Measurements from ENCODE around the gene PRKCA. TPM values are rescaled to one million over a fixed set of nuclear protein-coding genes. Genes with fewer than 3 reads are reported as not detected.

PRKCA gene
- total and polyA plus RNA-seq, 2 donors = 15.6 to 24.4 TPM

DNA sequence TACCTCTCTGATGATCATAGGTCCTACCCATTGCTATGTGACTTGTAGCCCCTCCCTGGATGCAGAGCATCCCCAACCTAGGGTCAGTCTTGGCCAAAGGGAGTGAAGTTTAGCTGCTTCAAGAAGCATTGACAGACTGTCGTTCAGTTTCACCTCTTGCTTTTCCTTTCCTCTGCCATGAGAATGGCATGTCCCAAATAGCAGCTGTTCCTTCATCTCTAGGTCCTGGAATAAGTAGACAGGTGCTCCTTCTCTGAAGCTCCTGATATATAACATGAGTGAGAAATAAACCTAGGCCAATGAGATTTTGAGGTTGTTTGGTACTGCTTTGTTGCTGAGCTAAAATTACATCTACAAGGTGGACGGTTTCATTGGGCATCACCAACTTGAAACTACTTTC is 328.0 kb downstream of the PRKCA start:
- H3K36me3 ChIP-seq (ENCODE audit: insufficient read depth) = no peaks in the 10 kb centered on the region
- H3K4me3 ChIP-seq (ENCODE audit: low read depth, low read length) = no peak overlapping the region
- DNase-seq (ENCODE audit: extremely low spot score) = no peak
- H3K27ac ChIP-seq (ENCODE audit: low read depth) = no peak overlapping the region
- WGBS = 95% methylated on average over 2 of the region's 2 CpGs
- H3K4me1 ChIP-seq (ENCODE audit: insufficient read depth) = no peaks in the 10 kb centered on the region

DNA sequence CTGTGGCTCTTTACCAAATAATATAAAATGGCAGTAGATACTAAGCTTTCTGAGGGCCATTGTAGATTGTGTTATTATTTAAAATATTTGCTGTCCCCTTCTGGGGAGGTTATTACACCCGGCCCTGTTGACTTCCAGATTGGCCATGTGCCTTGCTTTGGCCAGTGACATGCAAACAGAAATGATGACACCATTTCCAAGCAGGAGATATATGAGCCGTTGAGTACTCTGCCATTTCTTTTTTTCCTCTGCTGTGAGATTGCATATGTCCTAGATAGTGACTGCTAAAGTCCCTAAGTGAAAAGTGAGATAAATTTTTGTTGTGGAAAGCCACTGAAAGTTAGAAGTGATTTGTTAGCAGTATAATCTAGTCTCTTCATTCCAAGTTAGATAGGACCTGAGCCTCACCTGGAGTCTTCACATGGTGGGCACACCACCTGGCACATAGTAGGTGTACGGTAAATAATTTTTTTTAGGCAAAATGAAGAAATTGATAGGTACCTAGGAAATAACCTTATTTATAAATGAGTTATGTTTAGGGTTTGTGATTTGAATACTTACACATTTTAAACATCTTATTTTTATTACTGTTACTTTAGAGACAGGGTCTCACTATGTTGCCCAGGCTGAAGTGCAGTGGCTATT is 328.5 kb downstream of the PRKCA start:
- H3K36me3 ChIP-seq (ENCODE audit: insufficient read depth) = no peaks in the 10 kb centered on the region
- H3K4me1 ChIP-seq (ENCODE audit: insufficient read depth) = no peaks in the 10 kb centered on the region
- no peak overlapping the region for H3K27ac ChIP-seq (ENCODE audit: low read depth)
- DNase-seq (ENCODE audit: extremely low spot score) = no peak
- WGBS = 83% methylated on average over 3 of the region's 3 CpGs
- no peak overlapping the region for H3K4me3 ChIP-seq (ENCODE audit: low read depth, low read length)

DNA sequence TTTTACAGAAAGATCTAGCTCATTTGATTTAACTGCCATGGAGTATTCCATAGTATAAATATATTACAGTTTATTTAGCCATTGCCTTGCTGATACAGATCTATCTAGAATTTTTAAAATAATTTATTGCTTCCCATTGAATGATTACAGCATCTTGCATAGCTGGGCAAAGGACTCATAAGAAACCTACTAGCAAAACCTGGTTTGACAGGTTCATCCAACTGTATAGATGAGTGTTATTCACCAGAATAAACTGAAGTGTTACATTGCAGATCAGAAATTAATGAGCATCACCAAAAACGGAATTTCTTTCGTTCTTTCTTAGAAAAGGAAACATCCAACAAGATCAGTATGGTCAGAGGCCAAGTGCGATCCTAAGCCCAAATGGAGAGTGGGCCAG is 330.3 kb downstream of the PRKCA start:
- Histone ChIP-seq H3K36me3 (ENCODE audit: insufficient read depth) (no peaks in the 10 kb centered on the region), H3K4me3 (ENCODE audit: low read depth, low read length) (no peak overlapping the region), H3K27ac (ENCODE audit: low read depth) (no peak overlapping the region), H3K4me1 (ENCODE audit: insufficient read depth) (no peaks in the 10 kb centered on the region)
- 84% methylated on average over 3 of the region's 3 CpGs for WGBS
- DNase-seq (ENCODE audit: extremely low spot score) = no peak

- WGBS = 87% methylated on average over 3 of the region's 3 CpGs
- DNase-seq (ENCODE audit: extremely low spot score) = no peak
- no peak overlapping the region for H3K4me3 ChIP-seq (ENCODE audit: low read depth, low read length)
- H3K36me3 ChIP-seq (ENCODE audit: insufficient read depth) = no peaks in the 10 kb centered on the region
- no peaks in the 10 kb centered on the region for H3K4me1 ChIP-seq (ENCODE audit: insufficient read depth)
- H3K27ac ChIP-seq (ENCODE audit: low read depth) = no peak overlapping the region
Observed at GRCh38 chr17:66633317-66633965, 331.0 kb downstream of the PRKCA start.

- H3K27ac ChIP-seq (ENCODE audit: low read depth) = no peak overlapping the region
- no peak for DNase-seq (ENCODE audit: extremely low spot score)
- no peaks in the 10 kb centered on the region for H3K36me3 ChIP-seq (ENCODE audit: insufficient read depth)
- no peak overlapping the region for H3K4me3 ChIP-seq (ENCODE audit: low read depth, low read length)
- 92% methylated on average over 1 of the region's 1 CpG for WGBS
- no peaks in the 10 kb centered on the region for H3K4me1 ChIP-seq (ENCODE audit: insufficient read depth)
Observed at GRCh38 chr17:66634193-66634592, 331.8 kb downstream of the PRKCA start.

- no peak overlapping the region for H3K27ac ChIP-seq (ENCODE audit: low read depth)
- no peak overlapping the region for H3K4me3 ChIP-seq (ENCODE audit: low read depth, low read length)
- H3K36me3 ChIP-seq (ENCODE audit: insufficient read depth) = no peaks in the 10 kb centered on the region
- DNase-seq (ENCODE audit: extremely low spot score) = no peak
- 96% methylated on average over 7 of the region's 7 CpGs for WGBS
- H3K4me1 ChIP-seq (ENCODE audit: insufficient read depth) = no peaks in the 10 kb centered on the region
Observed at GRCh38 chr17:66635386-66636045, 333.1 kb downstream of the PRKCA start.

DNA sequence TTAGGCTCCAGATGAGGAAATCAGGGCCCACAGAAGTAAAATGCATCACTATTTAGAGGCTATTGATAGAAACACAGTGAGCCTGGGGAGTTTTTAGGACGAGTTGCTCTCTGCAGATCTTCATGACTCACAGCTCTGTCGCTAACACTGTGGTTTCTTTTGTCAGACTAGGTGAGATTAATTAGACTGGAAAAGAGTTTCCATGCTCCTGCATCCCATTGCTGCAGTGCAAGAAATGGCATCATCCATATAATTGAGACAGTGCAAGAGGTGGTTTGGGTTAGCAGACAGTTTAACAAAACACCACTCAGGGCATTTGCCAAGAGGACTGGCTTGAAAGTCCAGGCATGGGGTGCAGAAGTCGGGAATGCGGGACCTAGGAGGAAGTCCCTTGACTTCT is 333.7 kb downstream of the PRKCA start:
- 85% methylated on average over 4 of the region's 4 CpGs for WGBS

GRCh38 chr17:66637491-66637890 is 335.1 kb downstream of the PRKCA start:
- Histone ChIP-seq H3K4me3 (ENCODE audit: low read depth, low read length) (no peak overlapping the region), H3K36me3 (ENCODE audit: insufficient read depth) (no peaks in the 10 kb centered on the region), H3K27ac (ENCODE audit: low read depth) (no peak overlapping the region), H3K4me1 (ENCODE audit: insufficient read depth) (no peaks in the 10 kb centered on the region)
- DNase-seq (ENCODE audit: extremely low spot score) = no peak
- WGBS = 94% methylated on average over 6 of the region's 6 CpGs

More for the DNA sequence above, 333.7 kb downstream of the PRKCA start:
- H3K36me3 ChIP-seq (ENCODE audit: insufficient read depth) = no peaks in the 10 kb centered on the region
- no peak overlapping the region for H3K27ac ChIP-seq (ENCODE audit: low read depth)
- no peak for DNase-seq (ENCODE audit: extremely low spot score)
- H3K4me1 ChIP-seq (ENCODE audit: insufficient read depth) = no peaks in the 10 kb centered on the region
- H3K4me3 ChIP-seq (ENCODE audit: low read depth, low read length) = no peak overlapping the region

- Histone ChIP-seq H3K27ac (ENCODE audit: low read depth) (no peak overlapping the region), H3K36me3 (ENCODE audit: insufficient read depth) (no peaks in the 10 kb centered on the region), H3K4me1 (ENCODE audit: insufficient read depth) (no peaks in the 10 kb centered on the region), H3K4me3 (ENCODE audit: low read depth, low read length) (no peak overlapping the region)
- 97% methylated on average over 9 of the region's 9 CpGs for WGBS
- no peak for DNase-seq (ENCODE audit: extremely low spot score)
Observed at GRCh38 chr17:66638707-66639479, 336.5 kb downstream of the PRKCA start.

- no peak for DNase-seq (ENCODE audit: extremely low spot score)
- Histone ChIP-seq H3K4me1 (ENCODE audit: insufficient read depth) (peaks cover 2% of the 10 kb centered on the region), H3K36me3 (ENCODE audit: insufficient read depth) (no peaks in the 10 kb centered on the region), H3K4me3 (ENCODE audit: low read depth, low read length) (no peak overlapping the region), H3K27ac (ENCODE audit: low read depth) (no peak overlapping the region)
- WGBS = 69% methylated on average over 11 of the region's 11 CpGs
Observed at GRCh38 chr17:66643815-66644710, 341.6 kb downstream of the PRKCA start.

DNA sequence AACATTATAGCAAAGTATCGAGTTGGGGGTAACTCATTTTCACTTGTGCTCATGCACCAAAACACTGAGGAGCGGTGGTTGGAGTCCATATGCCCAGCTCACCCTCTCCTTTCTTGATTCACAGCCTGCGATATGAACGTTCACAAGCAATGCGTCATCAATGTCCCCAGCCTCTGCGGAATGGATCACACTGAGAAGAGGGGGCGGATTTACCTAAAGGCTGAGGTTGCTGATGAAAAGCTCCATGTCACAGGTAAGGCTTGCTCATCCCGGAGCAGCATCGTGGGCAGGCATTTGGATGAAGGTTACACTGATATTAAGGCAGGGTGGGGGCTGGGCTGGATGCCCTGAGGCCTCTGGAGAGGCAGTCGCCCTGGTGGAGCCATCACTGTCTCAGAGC is 342.8 kb downstream of the PRKCA start:
- Histone ChIP-seq H3K4me1 (ENCODE audit: insufficient read depth) (peaks cover 2% of the 10 kb centered on the region), H3K36me3 (ENCODE audit: insufficient read depth) (no peaks in the 10 kb centered on the region), H3K4me3 (ENCODE audit: low read depth, low read length) (no peak overlapping the region), H3K27ac (ENCODE audit: low read depth) (no peak overlapping the region)
- DNase-seq (ENCODE audit: extremely low spot score) = no peak
- 94% methylated on average over 10 of the region's 10 CpGs for WGBS

- Histone ChIP-seq H3K4me3 (ENCODE audit: low read depth, low read length) (no peak overlapping the region), H3K27ac (ENCODE audit: low read depth) (no peak overlapping the region), H3K4me1 (ENCODE audit: insufficient read depth) (peaks cover 2% of the 10 kb centered on the region), H3K36me3 (ENCODE audit: insufficient read depth) (no peaks in the 10 kb centered on the region)
- WGBS = 87% methylated on average over 7 of the region's 7 CpGs
- DNase-seq (ENCODE audit: extremely low spot score) = no peak
Observed at GRCh38 chr17:66647391-66647983, 345.1 kb downstream of the PRKCA start.
